ENCODE data around the gene ADAMTSL2.

The ADAMTSL2 gene

GRCh38 chr9:133520121-133520835 is 14.2 kb upstream of the ADAMTSL2 start:
- no peaks in the 10 kb centered on the region for H3K9me3 ChIP-seq (ENCODE audit: insufficient read depth, low read length)
- H4K20me1 ChIP-seq (ENCODE audit: insufficient read depth, low read length) = no peaks in the 10 kb centered on the region
- no peaks in the 10 kb centered on the region for H3K36me3 ChIP-seq (replicated peaks; ENCODE audit: low read depth, low read length)
- H3K27me3 ChIP-seq (ENCODE audit: low read depth, low read length) = peaks cover 14% of the 10 kb centered on the region
- no peak overlapping the region for H3K4me3 ChIP-seq (ENCODE audit: low read length)
- no peak overlapping the region for H3K9ac ChIP-seq (ENCODE audit: low read length)
- no peak overlapping the region for H2AFZ ChIP-seq (ENCODE audit: low read depth, low read length)
- no peaks in the 10 kb centered on the region for H3K4me1 ChIP-seq (ENCODE audit: low read length)
- no peak overlapping the region for H3K4me2 ChIP-seq (ENCODE audit: low read length)
- TF ChIP-seq EZH2phosphoT487 (IDR thresholded peaks at IDR 0.05; ENCODE audit: low read depth) (no peak), CTCF (IDR thresholded peaks at IDR 0.05; ENCODE audit: low read depth, low read length) (no peak)
- no peaks in the 10 kb centered on the region for H3K79me2 ChIP-seq (ENCODE audit: low read length)
- H3K27ac ChIP-seq (ENCODE audit: low read length) = no peak overlapping the region

- Histone ChIP-seq H4K20me1 (ENCODE audit: insufficient read depth, low read length) (no peaks in the 10 kb centered on the region), H3K36me3 (replicated peaks; ENCODE audit: low read depth, low read length) (no peaks in the 10 kb centered on the region), H3K27me3 (ENCODE audit: low read depth, low read length) (peaks cover 22% of the 10 kb centered on the region), H3K9me3 (ENCODE audit: insufficient read depth, low read length) (no peaks in the 10 kb centered on the region), H2AFZ (ENCODE audit: low read depth, low read length) (no peak overlapping the region), H3K79me2 (ENCODE audit: low read length) (no peaks in the 10 kb centered on the region), H3K27ac (ENCODE audit: low read length) (no peak overlapping the region), H3K9ac (ENCODE audit: low read length) (no peak overlapping the region), H3K4me2 (ENCODE audit: low read length) (no peak overlapping the region), H3K4me1 (ENCODE audit: low read length) (no peaks in the 10 kb centered on the region), H3K4me3 (ENCODE audit: low read length) (no peak overlapping the region)
- TF ChIP-seq EZH2phosphoT487 (IDR thresholded peaks at IDR 0.05; ENCODE audit: low read depth) = no peak
Measured at GRCh38 chr9:133521122-133522072, 13.1 kb upstream of the ADAMTSL2 start.

- Histone ChIP-seq H3K27me3 (ENCODE audit: low read depth, low read length) (peaks cover 27% of the 10 kb centered on the region), H3K9me3 (ENCODE audit: insufficient read depth, low read length) (no peaks in the 10 kb centered on the region), H3K27ac (ENCODE audit: low read length) (no peak overlapping the region), H2AFZ (ENCODE audit: low read depth, low read length) (no peak overlapping the region), H3K4me3 (ENCODE audit: low read length) (no peak overlapping the region), H3K4me1 (ENCODE audit: low read length) (no peaks in the 10 kb centered on the region), H3K36me3 (replicated peaks; ENCODE audit: low read depth, low read length) (no peaks in the 10 kb centered on the region), H3K79me2 (ENCODE audit: low read length) (no peaks in the 10 kb centered on the region), H3K9ac (ENCODE audit: low read length) (no peak overlapping the region), H4K20me1 (ENCODE audit: insufficient read depth, low read length) (no peaks in the 10 kb centered on the region), H3K4me2 (ENCODE audit: low read length) (no peak overlapping the region)
- TF ChIP-seq EZH2phosphoT487 (IDR thresholded peaks at IDR 0.05; ENCODE audit: low read depth) (no peak), CTCF (IDR thresholded peaks at IDR 0.05; ENCODE audit: low read depth, low read length) (no peak)
Measured at GRCh38 chr9:133522073-133522910, 12.2 kb upstream of the ADAMTSL2 start.

- no peaks in the 10 kb centered on the region for H3K36me3 ChIP-seq (replicated peaks; ENCODE audit: low read depth, low read length)
- H4K20me1 ChIP-seq (ENCODE audit: insufficient read depth, low read length) = no peaks in the 10 kb centered on the region
- no peaks in the 10 kb centered on the region for H3K79me2 ChIP-seq (ENCODE audit: low read length)
- H3K4me2 ChIP-seq (ENCODE audit: low read length) = no peak overlapping the region
- H3K27me3 ChIP-seq (ENCODE audit: low read depth, low read length) = peaks cover 33% of the 10 kb centered on the region
- no peak overlapping the region for H3K4me3 ChIP-seq (ENCODE audit: low read length)
- H2AFZ ChIP-seq (ENCODE audit: low read depth, low read length) = no peak overlapping the region
- TF ChIP-seq CTCF (IDR thresholded peaks at IDR 0.05; ENCODE audit: low read depth, low read length) (no peak), EZH2phosphoT487 (IDR thresholded peaks at IDR 0.05; ENCODE audit: low read depth) (no peak)
- no peaks in the 10 kb centered on the region for H3K4me1 ChIP-seq (ENCODE audit: low read length)
- no peak overlapping the region for H3K9ac ChIP-seq (ENCODE audit: low read length)
- no peak overlapping the region for H3K27ac ChIP-seq (ENCODE audit: low read length)
- no peaks in the 10 kb centered on the region for H3K9me3 ChIP-seq (ENCODE audit: insufficient read depth, low read length)
Measured at GRCh38 chr9:133523106-133523505, 11.4 kb upstream of the ADAMTSL2 start.
